HG03095 (cell line): ENCODE measurements around the gene LRRC47.
A peak's percentile ranks its signal among the peaks of the same experiment; 100 is the strongest.

Experiments used
- ATAC-seq: cut with Tn5 transposase; IDR thresholded peaks from one replicate; pipeline ENCODE4 v1.9.1; 2021; ENCODE audit warnings: moderate library complexity; ENCODE audit not compliant: unreplicated experiment

Gene LRRC47

GRCh38 chr1:3772715-3773571 is 23.4 kb downstream of the LRRC47 start, which contains the start of gene SMIM1:
TSS of gene SMIM1 (plus strand) at chr1:3772749. CDS start at chr1:3775374, 2,625 bp downstream.
- peak; percentile 11 for ATAC-seq

- ATAC-seq, result peak; percentile 58
Observed at GRCh38 chr1:3772027-3772714, 24.1 kb downstream of the LRRC47 start.

GRCh38 chr1:3771108-3772026 is 24.9 kb downstream of the LRRC47 start:
- no peak for ATAC-seq

- no peak for ATAC-seq
Observed at GRCh38 chr1:3770047-3770765, 26.1 kb downstream of the LRRC47 start.

GRCh38 chr1:3768811-3769390 is 27.4 kb downstream of the LRRC47 start:
- ATAC-seq, result no peak

GRCh38 chr1:3767328-3767925 is 28.9 kb downstream of the LRRC47 start:
- no peak for ATAC-seq

GRCh38 chr1:3763351-3764125 is 32.8 kb downstream of the LRRC47 start:
- ATAC-seq, result no peak

- ATAC-seq, result no peak
Observed at GRCh38 chr1:3762873-3763228, 33.4 kb downstream of the LRRC47 start.

GRCh38 chr1:3762151-3762872 is 34.0 kb downstream of the LRRC47 start:
- no peak for ATAC-seq

- no peak for ATAC-seq
Observed at GRCh38 chr1:3761296-3762010, 34.8 kb downstream of the LRRC47 start.

- no peak for ATAC-seq
Observed at GRCh38 chr1:3759796-3760195, 36.5 kb downstream of the LRRC47 start.

- ATAC-seq, result no peak
Observed at GRCh38 chr1:3759164-3759563, 37.1 kb downstream of the LRRC47 start.

GRCh38 chr1:3756394-3756793 is 39.9 kb downstream of the LRRC47 start:
- ATAC-seq, result no peak

- no peak for ATAC-seq
Observed at GRCh38 chr1:3753656-3754454, 42.4 kb downstream of the LRRC47 start.

- no peak for ATAC-seq
Observed at GRCh38 chr1:3752400-3752945, 43.8 kb downstream of the LRRC47 start, which contains the start of gene CCDC27. TSS of gene CCDC27 (plus strand) at chr1:3752450. CDS start at chr1:3752482, 32 bp downstream.

GRCh38 chr1:3750741-3751140 is 45.6 kb downstream of the LRRC47 start:
- no peak for ATAC-seq
